Esophagus squamous epithelium (tissue), 4 donors: ENCODE data around the gene RSBN1L.

Experiments used
- POLR2A ChIP-seq, 4 donors: fragments of 450-650 bp; IDR thresholded peaks; one replicate each; pipeline ENCODE4 v1.6.1; 2017; ENCODE audit warnings: antibody characterized with exemption in 4 of 4, mild to moderate bottlenecking in 4 of 4, moderate library complexity in 3 of 4
- TF ChIP-seq, protein P1 (sequence below), 6 experiments: fragments of 450-650 bp in 4 of 6; fragments of 200-600 bp in 2 of 6; sonication (generic) in 2 of 6; IDR thresholded peaks; one replicate each; pipeline ENCODE4 v1.5.1; 2016 to 2019; ENCODE audit warnings: antibody characterized with exemption in 6 of 6, mild to moderate bottlenecking in 4 of 6, moderate library complexity in 4 of 6

DNA sequence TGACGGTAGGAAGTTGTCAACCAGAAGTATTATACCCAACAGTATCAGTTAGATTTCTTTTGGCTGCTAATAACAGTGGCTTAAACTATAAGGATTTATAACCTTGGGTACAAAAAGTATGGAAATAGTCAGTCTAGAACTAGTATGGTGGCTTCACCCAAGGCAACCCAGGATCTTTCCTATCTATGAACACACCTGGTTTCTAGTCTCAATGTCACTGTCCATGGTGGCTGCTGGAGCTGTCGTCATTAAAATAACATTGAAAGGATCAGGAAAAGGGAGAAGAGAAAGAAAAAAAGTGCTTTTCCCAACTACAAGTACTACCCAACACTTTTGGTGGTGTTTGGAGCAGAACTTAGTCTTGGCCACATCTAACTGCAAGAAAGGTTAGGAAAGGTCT is 130.0 kb downstream of the RSBN1L start:
- TF ChIP-seq, protein P1, sequence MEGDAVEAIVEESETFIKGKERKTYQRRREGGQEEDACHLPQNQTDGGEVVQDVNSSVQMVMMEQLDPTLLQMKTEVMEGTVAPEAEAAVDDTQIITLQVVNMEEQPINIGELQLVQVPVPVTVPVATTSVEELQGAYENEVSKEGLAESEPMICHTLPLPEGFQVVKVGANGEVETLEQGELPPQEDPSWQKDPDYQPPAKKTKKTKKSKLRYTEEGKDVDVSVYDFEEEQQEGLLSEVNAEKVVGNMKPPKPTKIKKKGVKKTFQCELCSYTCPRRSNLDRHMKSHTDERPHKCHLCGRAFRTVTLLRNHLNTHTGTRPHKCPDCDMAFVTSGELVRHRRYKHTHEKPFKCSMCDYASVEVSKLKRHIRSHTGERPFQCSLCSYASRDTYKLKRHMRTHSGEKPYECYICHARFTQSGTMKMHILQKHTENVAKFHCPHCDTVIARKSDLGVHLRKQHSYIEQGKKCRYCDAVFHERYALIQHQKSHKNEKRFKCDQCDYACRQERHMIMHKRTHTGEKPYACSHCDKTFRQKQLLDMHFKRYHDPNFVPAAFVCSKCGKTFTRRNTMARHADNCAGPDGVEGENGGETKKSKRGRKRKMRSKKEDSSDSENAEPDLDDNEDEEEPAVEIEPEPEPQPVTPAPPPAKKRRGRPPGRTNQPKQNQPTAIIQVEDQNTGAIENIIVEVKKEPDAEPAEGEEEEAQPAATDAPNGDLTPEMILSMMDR (IDR thresholded peaks at IDR 0.05) = no peak
- no peak for TF ChIP-seq POLR2A (IDR thresholded peaks at IDR 0.05)
